UCSD-AML1 (cell line): Measurements from ENCODE around the gene DNAJB8.

Experiments used
- DNase-seq: peaks from one replicate; lab custom pipeline; 2025; ENCODE audit not compliant: unreplicated experiment; lab: John Stamatoyannopoulos, UW

The DNAJB8 gene

GRCh38 chr3:128449111-128449638, 17.5 kb downstream of the DNAJB8 start:
- no peak for DNase-seq

GRCh38 chr3:128448491-128448890, 18.2 kb downstream of the DNAJB8 start:
- no peak for DNase-seq

- no peak for DNase-seq
These were observed 19.1 kb downstream of the DNAJB8 start for GRCh38 chr3:128447561-128448013.

GRCh38 chr3:128446821-128447220, 19.9 kb downstream of the DNAJB8 start:
- no peak for DNase-seq

GRCh38 chr3:128445357-128445756, 21.3 kb downstream of the DNAJB8 start:
- no peak for DNase-seq

- no peak for DNase-seq
These were observed 22.9 kb downstream of the DNAJB8 start for GRCh38 chr3:128443771-128444170.

GRCh38 chr3:128442949-128443348, 23.7 kb downstream of the DNAJB8 start:
- no peak for DNase-seq

- no peak for DNase-seq
These were observed 24.6 kb downstream of the DNAJB8 start for GRCh38 chr3:128442070-128442469.

GRCh38 chr3:128439226-128439625, 27.5 kb downstream of the DNAJB8 start:
- DNase-seq: no peak

GRCh38 chr3:128438488-128439072, 28.1 kb downstream of the DNAJB8 start:
- peak; percentile 25 for DNase-seq

GRCh38 chr3:128436214-128436613, 30.5 kb downstream of the DNAJB8 start:
- no peak for DNase-seq

GRCh38 chr3:128435561-128435960, 31.1 kb downstream of the DNAJB8 start:
- DNase-seq: no peak

GRCh38 chr3:128435058-128435457, 31.6 kb downstream of the DNAJB8 start:
- DNase-seq: no peak

GRCh38 chr3:128434524-128434923, 32.2 kb downstream of the DNAJB8 start:
- DNase-seq: no peak

- no peak for DNase-seq
These were observed 32.9 kb downstream of the DNAJB8 start for GRCh38 chr3:128433837-128434165.

GRCh38 chr3:128432971-128433836, 33.5 kb downstream of the DNAJB8 start:
- DNase-seq: no peak

- DNase-seq: no peak
These were observed 34.3 kb downstream of the DNAJB8 start for GRCh38 chr3:128432301-128432970.

GRCh38 chr3:128431803-128432300, 34.8 kb downstream of the DNAJB8 start:
- DNase-seq: no peak

GRCh38 chr3:128430731-128431130, 36.0 kb downstream of the DNAJB8 start:
- DNase-seq: no peak

- no peak for DNase-seq
These were observed 36.4 kb downstream of the DNAJB8 start for GRCh38 chr3:128430301-128430700.

- DNase-seq: no peak
These were observed 36.9 kb downstream of the DNAJB8 start for GRCh38 chr3:128429751-128430150.

GRCh38 chr3:128429275-128429674, 37.4 kb downstream of the DNAJB8 start:
- no peak for DNase-seq
